GM23338 (cell line): ENCODE data around the gene TTC39B.

Experiments used
- CREB1 ChIP-seq: fragments of 250-450 bp; sonication (Bioruptor Pico); IDR thresholded peaks from 2 replicates; pipeline ENCODE4 v1.5.0; 2020; ENCODE audit warnings: low read depth, mild to moderate bottlenecking, moderate library complexity
- CTCF ChIP-seq, 2 experiments: fragments of 200-600 bp in 1 of 2; sonication (generic) in 1 of 2; conservative IDR thresholded peaks; 2 replicates each; pipeline versions ENCODE4 v1.5.1 to v1.6.1; 2016 to 2017; ENCODE audit warnings: antibody characterized with exemption in 2 of 2, low read depth in 2 of 2, mild to moderate bottlenecking in 2 of 2, moderate library complexity in 1 of 2
- ETS1 ChIP-seq: IDR thresholded peaks from 2 replicates; pipeline ENCODE4 v1.6.1; 2016; ENCODE audit warnings: antibody characterized with exemption
- EZH2 ChIP-seq: fragments of 200-600 bp; sonication (generic); IDR thresholded peaks from one replicate; pipeline ENCODE4 v1.8.0; 2017; ENCODE audit warnings: antibody characterized with exemption, mild to moderate bottlenecking, low read depth; ENCODE audit not compliant: unreplicated experiment
- EZH2phosphoT487 ChIP-seq: fragments of 200-600 bp; sonication (generic); IDR thresholded peaks from one replicate; pipeline ENCODE4 v1.8.1; 2018; ENCODE audit warnings: antibody characterized with exemption; ENCODE audit not compliant: unreplicated experiment
- JUNB ChIP-seq: IDR thresholded peaks from one replicate; pipeline ENCODE4 v1.6.1; 2016; ENCODE audit warnings: antibody characterized with exemption; ENCODE audit not compliant: unreplicated experiment
- NANOG ChIP-seq: IDR thresholded peaks from 2 replicates; pipeline ENCODE4 v1.6.1; 2016; ENCODE audit warnings: antibody characterized with exemption, borderline replicate concordance
- POLR2AphosphoS5 ChIP-seq: IDR thresholded peaks from 2 replicates; pipeline ENCODE4 v1.6.1; 2016; ENCODE audit warnings: antibody characterized with exemption, low read depth
- REST ChIP-seq: IDR thresholded peaks from one replicate; pipeline ENCODE4 v1.6.1; 2018; ENCODE audit warnings: antibody characterized with exemption; ENCODE audit not compliant: unreplicated experiment
- STAT1 ChIP-seq: IDR thresholded peaks from one replicate; pipeline ENCODE4 v1.6.1; 2016; ENCODE audit warnings: antibody characterized with exemption; ENCODE audit not compliant: unreplicated experiment
- ZNF114 ChIP-seq: fragments of 250-450 bp; sonication (Bioruptor Pico); IDR thresholded peaks from 2 replicates; pipeline ENCODE4 v1.5.0; 2020; ENCODE audit warnings: mild to moderate bottlenecking, moderate library complexity
- ZNF331 ChIP-seq: fragments of 250-450 bp; sonication (Bioruptor Pico); IDR thresholded peaks from 2 replicates; pipeline ENCODE4 v1.5.0; 2020; ENCODE audit warnings: low read depth, mild to moderate bottlenecking, moderate library complexity
- ZNF462 ChIP-seq: fragments of 250-450 bp; sonication (Bioruptor Pico); IDR thresholded peaks from 2 replicates; pipeline ENCODE4 v1.5.0; 2020; ENCODE audit warnings: mild to moderate bottlenecking, moderate library complexity

GRCh38 chr9:15115041-15115440 is 192.0 kb downstream of the TTC39B start:
- TF ChIP-seq CTCF (conservative IDR thresholded peaks at IDR 0.05; ENCODE audit: low read depth in 2 of 2), result no peak
- TF ChIP-seq EZH2phosphoT487, result no peak
- TF ChIP-seq POLR2AphosphoS5, result no peak
- no peak for TF ChIP-seq ZNF114 (CRISPR knock-in tag)
- no peak for TF ChIP-seq EZH2
- no peak for TF ChIP-seq CREB1 (CRISPR knock-in tag)
- no peak for TF ChIP-seq REST
- TF ChIP-seq ETS1, result no peak
- no peak for TF ChIP-seq STAT1
- no peak for TF ChIP-seq ZNF331 (CRISPR knock-in tag)
- no peak for TF ChIP-seq NANOG
- TF ChIP-seq JUNB, result no peak
- TF ChIP-seq ZNF462 (CRISPR knock-in tag), result no peak
